HCT116 (cell line): ENCODE results near the gene HOXD1.

Source experiments
- CTCF ChIP-seq, 3 experiments: fragments of 200-600 bp in 1 of 3; sonication (generic) in 1 of 3; IDR thresholded peaks in 2 of 3; conservative IDR thresholded peaks in 1 of 3; 2 replicates each; pipeline ENCODE4 v1.5.1; 2012 to 2017; ENCODE audit warnings: low read depth in 2 of 3, low read length in 2 of 3, antibody characterized with exemption in 1 of 3, borderline replicate concordance in 1 of 3, control low read depth in 1 of 3, mild to moderate bottlenecking in 1 of 3, mixed read lengths in 1 of 3, mixed run types in 1 of 3, moderate library complexity in 1 of 3; ENCODE audit not compliant: insufficient read depth in 1 of 3
- EZH2phosphoT487 ChIP-seq: fragments of 200-600 bp; IDR thresholded peaks from 2 replicates; pipeline ENCODE4 v1.6.1; 2018; ENCODE audit warnings: antibody characterized with exemption, borderline replicate concordance

- TF ChIP-seq CTCF (IDR thresholded peaks at IDR 0.05 in 2 of 3, conservative IDR thresholded peaks at IDR 0.05 in 1 of 3; ENCODE audit: borderline replicate concordance in 1 of 3, insufficient read depth in 1 of 3, low read depth in 2 of 3, low read length in 2 of 3) (no peak), EZH2phosphoT487 (no peak)
Measured at GRCh38 chr2:176188774-176189680, 559 bp downstream of the HOXD1 start.
